ENCODE data around the gene PEDS1.
"Not testable (repeated sequence)": the region's sequence is repeated elsewhere in the genome, so short reads cannot be mapped to it uniquely, and the experiment has no call there.

Gene PEDS1

GRCh38 chr20:50175938-50176933 is 22.7 kb upstream of the PEDS1 start:
- DNase-seq: peak in 36 of 42 donors; percentile 28 to 84 (median 61)
- intact Hi-C loops (cut with DNase I): no loop called here

- intact Hi-C loops (cut with DNase I): no loop called here
- DNase-seq: no peak
Observed at GRCh38 chr20:50174456-50174855, 20.9 kb upstream of the PEDS1 start.

DNA sequence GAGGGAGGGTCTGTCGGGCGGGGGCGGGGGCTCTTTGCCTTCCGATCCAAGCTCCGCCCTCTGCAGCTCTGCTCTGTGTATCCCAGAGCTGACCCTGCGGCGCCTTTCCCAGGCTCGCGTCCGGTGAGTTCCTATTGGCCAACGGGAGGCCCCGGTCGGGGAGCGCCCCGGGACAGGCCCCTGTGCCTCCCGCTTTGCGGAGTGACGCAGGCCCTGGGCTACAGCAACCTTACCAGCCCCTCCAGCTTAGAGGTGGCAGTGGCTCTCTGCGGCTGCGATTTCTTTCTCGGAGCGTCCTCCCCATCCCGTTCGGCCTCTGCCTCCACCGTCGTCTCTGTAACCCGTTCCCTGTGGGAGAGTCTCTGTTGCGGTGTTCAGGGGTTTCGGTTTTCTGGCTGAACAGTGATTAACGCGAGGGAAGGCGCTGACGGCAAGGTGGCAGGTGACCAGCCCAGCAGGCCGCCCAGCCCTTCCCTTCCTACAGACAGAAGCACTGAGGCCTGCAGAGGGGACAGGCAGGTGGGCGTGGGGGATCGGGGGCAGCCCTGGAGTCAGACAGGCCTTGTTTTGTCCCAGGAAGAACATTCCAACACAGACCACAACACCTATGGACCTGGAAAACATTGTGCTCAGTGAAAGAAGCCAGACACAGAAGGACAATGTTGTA is 19.0 kb upstream of the PEDS1 start:
- intact Hi-C loops (cut with DNase I): no loop called here
- peak in 36 of 42 donors; percentile 49 to 86 (median 62) for DNase-seq

- intact Hi-C loops (cut with DNase I): no loop called here
- no peak for DNase-seq
Observed at GRCh38 chr20:50170549-50171220, 17.2 kb upstream of the PEDS1 start.

GRCh38 chr20:50169329-50169823 is 15.9 kb upstream of the PEDS1 start:
- DNase-seq: peak in 40 of 42 donors; percentile 69 to 94 (median 84)
- intact Hi-C loops (cut with DNase I): loop anchor here (2.0 kb wide), 1 partner anchor 49 kb away; no protein-coding TSS in a partner anchor

DNA sequence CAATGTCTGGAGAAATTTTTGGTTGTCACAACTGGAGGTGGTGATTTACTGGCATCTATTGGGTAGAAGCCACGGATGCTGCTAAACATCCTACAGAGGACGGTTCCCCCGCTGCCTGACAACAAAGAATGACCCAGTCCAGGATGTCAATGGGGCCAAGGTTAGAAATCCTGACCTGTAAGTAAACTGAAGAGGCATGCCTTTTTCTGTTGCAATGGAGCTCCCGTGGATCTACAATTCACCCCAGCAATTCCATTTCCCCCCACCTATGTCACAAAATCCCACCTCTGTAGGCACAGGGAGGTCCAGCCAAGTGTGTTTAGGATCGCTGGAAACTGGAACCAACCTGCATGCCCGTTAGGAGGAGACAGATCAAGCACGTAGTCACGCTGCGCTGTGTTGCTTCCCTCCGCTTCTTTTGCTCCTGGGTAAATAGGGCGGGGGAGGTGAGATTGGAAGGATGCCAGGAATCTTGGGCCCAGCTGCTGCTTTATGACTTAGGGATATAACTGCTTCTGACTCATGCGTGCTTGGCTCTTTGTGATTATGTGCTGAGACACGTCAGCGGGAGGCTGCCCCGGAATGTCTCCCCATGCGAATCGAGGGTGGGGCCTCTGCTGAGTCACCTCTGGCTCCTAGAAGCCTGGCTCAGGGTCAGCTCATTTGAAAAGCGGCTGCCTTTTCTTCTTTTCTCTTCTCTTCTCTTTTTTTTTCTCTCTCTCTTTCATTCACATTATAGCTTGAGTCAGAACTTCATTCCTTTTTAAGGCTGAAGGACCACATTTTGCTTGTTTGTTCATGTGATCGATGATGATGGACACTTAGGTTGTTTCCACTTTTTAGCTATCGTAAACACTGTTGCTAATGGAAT is 12.4 kb upstream of the PEDS1 start:
- peak; percentile 75 to 99 (median 90) for DNase-seq
- intact Hi-C loops (cut with DNase I): no loop called here

GRCh38 chr20:50163570-50164317 is 10.2 kb upstream of the PEDS1 start:
- no peak for DNase-seq
- intact Hi-C loops (cut with DNase I): no loop called here

DNA sequence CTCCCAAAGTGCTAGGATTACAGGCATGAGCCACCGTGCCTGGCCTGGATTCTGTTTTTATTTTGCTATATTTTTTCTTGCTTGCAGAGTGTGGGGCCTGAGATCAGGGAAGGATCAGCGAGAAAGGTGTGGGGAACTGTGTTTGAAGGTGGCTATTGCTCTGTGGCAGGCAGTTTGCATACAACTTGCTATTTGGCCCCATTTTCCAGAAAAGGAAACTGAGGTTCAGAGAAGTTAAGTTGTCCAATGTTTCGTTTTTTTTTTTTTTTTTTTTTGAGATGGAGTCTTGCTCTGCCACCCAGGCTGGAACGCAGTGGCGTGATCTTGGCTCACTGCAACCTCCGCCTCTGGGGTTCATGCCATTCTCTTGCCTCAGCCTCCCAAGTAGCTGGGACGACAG is 8.0 kb upstream of the PEDS1 start:
- DNase-seq; intact Hi-C loops (cut with DNase I): not testable (repeated sequence)

DNA sequence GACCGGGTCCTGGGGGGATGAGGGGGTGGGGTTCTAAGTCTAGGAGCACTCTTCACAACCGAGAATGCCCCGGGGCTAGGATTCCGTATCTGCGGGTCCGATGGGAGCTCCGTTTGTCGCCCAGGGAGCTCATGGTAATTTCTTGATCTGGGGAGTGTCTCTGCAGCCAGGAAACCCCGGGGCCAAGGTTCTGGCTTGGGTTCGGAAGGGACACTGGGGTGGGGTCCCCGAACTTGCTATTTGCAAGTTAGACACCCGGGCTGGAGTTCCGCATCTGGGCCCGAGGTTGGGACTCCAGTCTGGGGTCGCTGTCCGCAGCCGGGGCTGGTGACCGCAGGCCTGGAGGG is 397 bp downstream of the PEDS1 start:
- DNase-seq: peak in 1 of 42 donors; percentile 31
- intact Hi-C loops (cut with DNase I): loop anchor here (5.0 kb wide), 1 partner anchor 41 kb away; the partner anchor contains the start of gene UBE2V1

- intact Hi-C loops (cut with DNase I): loop anchor here (5.0 kb wide), 1 partner anchor 40 kb away; the partner anchor contains the start of gene UBE2V1
- DNase-seq: peak in 20 of 42 donors; percentile 24 to 81 (median 54)
Observed at GRCh38 chr20:50152394-50153152, 950 bp downstream of the PEDS1 start.

- DNase-seq: no peak
Observed at GRCh38 chr20:50151034-50151743, 2.3 kb downstream of the PEDS1 start.

DNA sequence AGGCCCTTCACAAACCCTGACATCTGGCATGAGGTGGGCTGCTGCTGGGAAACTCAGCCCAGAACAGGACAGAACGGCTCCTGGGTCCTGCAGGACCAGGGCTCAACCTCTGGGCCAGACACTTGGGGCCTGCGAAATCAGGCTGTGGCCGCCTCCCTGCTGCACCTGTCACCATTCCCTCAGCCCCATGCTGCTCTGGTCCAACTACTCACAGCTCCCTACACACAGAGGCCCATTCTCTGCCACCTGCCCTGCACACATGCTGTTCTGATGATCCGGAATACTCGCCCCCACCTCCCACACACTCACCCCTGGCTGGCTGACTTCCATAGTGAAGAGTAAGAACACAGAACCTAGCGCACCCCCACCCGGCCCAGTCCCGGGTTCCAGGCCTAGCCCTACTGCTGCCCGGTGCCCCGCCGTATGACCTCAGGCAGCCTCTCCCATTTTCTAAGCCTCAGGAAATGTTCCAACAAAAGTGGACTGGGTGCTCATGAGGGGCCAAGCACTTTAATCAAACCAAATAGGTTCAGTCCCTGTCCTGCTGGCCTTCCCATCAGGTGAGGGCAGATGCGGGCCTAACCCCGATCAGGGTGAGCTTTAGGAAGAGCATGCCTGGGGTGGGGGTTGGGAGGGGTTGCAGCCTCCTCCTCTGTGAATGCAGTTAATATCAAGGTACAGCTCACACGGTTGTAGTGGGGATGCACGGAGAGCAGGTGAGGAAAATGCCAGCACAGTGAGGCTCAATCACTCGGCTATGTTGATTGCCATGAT is 3.9 kb downstream of the PEDS1 start:
- peak in 30 of 42 donors; percentile 22 to 80 (median 58) for DNase-seq
- intact Hi-C loops (cut with DNase I): loop anchor here (5.0 kb wide), 1 partner anchor 37 kb away; the partner anchor contains the start of gene UBE2V1

More at GRCh38 chr20:50151034-50151743, 2.3 kb downstream of the PEDS1 start:
- intact Hi-C loops (cut with DNase I): loop anchor here (5.0 kb wide), 1 partner anchor 39 kb away; the partner anchor contains the start of gene UBE2V1

GRCh38 chr20:50146732-50147662 is 6.5 kb downstream of the PEDS1 start:
- DNase-seq: peak in 35 of 42 donors; percentile 40 to 82 (median 60)
- intact Hi-C loops (cut with DNase I): no loop called here

GRCh38 chr20:50146214-50146613 is 7.3 kb downstream of the PEDS1 start:
- DNase-seq: no peak
- intact Hi-C loops (cut with DNase I): no loop called here

Measured in head of caudate nucleus (tissue), 42 donors.